Forelimb muscle (tissue), 1 donor: ENCODE data around the gene INPP5F. TPM values are rescaled to one million over a fixed set of nuclear protein-coding genes. Genes with fewer than 3 reads are reported as not detected.

ENCODE experiments used
- DNase-seq: peaks from one replicate; pipeline ENCODE4 v3.0.0-alpha.2; 2013; ENCODE audit warnings: low read depth
- polyA plus RNA-seq: library from polyadenylated mRNA; unstranded; fragments of 120-200 nt; gene quantifications from one replicate; pipeline ENCODE4 v1.2.1, GENCODE V29; 2013; ENCODE audit not compliant: insufficient read length

The INPP5F gene
- polyA plus RNA-seq, 1 donor: 15.6 TPM

DNA sequence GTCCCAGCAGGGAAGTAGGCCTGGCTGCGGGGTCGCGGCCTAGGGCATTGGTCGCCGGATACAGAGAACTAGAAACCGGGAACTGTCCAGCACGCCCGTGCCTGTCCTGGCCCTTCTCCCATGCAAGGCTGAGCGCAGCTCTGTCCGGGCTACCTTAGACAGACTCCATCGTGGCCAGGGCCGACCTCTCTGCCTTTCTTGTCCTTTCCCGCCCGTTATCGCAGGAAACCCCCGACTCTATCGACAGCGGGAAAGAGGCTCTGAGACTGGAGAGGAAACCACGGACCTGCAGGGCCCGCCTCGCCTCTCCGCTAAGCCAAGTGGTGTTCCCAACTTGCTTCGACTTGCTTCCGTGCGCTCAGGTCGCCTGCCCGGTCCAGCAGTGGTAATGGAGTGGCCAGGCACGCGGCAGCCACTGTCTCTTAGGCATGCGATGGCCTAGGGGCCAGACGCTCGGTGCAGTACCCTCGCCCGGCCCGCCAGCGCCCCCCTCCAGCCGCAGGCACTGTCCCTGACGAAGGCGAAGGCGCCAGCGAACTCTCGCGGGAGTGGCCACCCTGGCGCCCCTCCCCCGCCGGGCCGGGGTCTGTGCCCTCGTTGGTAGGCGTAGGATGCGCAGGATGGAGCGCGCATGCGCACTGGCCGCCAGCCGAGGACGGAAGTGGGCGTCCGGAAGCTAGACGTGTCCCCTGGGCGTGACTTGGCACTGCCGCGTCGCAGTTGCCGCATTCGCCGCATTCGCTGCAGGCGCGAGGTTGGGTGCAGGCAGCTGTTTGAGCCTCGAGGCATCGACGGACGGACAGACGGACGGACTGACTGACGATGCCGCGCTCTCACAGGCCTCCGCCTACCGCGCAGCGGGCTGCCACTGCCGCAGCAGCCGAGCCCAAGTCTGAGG, 92.4 kb downstream of the INPP5F start:
- DNase-seq: peak; percentile 32

DNA sequence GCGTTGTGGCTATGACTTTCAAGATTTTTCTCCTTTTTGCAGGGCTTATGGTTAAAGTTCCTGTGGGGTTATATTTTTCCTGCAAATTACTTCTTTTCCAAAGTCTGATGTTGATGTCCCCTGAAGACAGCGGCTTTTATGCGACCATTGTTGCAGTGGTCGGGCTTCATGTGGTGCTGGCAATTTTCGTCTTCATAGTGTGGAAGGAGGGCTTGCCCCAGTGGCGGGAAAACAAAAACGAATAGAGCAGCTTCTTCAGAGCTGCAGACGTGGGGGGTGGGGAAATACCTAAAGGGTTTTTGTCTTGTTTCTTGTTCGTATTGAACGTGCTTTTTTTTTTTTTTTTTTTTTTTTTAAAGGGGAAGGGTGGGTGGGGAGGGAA, 93.0 kb downstream of the INPP5F start:
- no peak for DNase-seq

DNA sequence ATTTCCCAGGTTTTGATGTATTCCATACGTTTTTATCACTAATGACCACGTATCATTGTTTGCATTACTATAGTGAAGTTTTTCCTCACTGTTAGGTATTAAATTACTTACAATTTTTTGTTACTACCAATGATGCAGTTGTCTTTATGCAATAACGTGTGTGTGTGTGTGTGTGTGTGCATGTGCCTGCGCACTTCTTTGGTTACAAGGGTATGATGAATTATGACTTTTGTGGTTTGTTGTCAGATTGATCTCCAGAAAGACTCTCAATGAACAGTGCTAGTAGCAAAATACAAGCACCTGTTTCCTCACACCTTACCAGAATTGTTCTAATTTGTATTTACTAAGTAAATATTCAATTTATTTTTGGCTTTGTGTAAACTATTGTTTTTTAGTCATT, 95.3 kb downstream of the INPP5F start:
- DNase-seq: no peak

DNA sequence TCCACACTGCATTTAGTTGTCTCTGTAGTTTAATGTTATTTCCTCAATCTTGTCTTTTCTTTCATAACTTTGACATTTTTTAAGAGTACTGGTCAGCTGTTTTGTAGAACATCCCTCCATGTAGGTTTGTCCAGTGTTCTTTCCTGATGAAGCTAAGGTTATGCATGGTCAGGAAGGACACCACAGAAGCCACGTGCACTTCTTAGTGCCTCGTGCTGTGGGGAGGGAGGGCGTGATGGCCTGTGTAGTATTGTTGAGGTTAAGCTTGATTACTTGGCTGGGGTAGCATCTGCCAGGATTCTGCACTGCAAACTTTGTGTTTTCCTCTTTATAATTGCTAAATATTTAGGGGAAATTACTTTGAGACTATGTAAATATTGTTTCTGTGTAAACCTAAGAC, 98.4 kb downstream of the INPP5F start:
- no peak for DNase-seq

DNA sequence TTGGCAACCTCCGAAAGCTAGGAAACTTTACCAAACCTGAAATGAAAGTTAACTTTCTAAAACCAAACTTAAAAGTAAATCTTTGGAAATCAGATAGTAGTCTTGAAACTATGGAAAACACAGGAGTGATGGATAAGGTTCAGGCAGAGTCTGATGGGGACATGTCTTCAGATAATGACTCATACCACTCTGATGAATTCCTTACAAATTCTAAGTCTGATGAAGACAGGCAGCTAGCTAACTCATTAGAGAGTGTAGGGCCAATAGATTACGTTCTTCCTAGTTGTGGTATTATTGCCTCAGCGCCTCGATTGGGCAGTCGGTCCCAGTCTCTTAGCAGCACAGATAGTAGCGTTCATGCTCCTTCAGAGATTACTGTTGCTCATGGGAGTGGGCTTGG, 100.9 kb downstream of the INPP5F start:
- DNase-seq: no peak

DNA sequence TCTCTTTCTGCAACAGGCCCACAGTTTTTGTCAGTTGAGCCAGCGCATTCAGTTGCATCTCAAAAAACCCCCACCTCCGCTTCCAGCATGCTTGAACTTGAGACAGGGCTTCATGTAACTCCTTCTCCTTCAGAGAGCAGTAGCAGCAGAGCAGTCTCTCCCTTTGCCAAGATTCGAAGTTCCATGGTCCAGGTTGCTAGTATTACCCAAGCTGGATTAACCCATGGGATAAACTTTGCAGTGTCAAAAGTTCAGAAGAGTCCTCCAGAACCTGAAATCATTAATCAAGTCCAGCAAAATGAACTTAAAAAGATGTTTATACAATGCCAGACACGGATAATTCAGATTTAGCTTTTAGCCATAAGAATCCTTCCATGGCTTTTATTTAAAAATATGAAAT, 101.6 kb downstream of the INPP5F start:
- DNase-seq: no peak

DNA sequence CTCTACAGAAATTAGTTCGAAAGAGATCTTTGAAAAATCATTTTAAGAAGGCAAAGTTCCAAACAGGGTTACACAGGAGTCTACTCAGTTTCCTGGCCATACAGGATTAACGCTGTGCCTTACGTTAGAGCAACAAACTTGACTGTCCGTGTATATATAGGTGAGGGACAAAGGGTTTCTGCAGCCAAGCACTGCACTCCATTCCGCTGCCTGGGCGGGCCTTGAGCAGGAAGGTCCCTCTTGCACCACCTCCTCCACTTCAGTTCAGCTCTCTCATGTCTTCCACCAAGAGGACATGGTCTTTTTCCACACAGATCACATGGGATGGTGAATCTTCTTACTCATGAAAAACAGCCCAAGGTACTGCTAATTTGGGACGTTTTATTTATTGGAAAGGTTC, 103.6 kb downstream of the INPP5F start:
- no peak for DNase-seq

DNA sequence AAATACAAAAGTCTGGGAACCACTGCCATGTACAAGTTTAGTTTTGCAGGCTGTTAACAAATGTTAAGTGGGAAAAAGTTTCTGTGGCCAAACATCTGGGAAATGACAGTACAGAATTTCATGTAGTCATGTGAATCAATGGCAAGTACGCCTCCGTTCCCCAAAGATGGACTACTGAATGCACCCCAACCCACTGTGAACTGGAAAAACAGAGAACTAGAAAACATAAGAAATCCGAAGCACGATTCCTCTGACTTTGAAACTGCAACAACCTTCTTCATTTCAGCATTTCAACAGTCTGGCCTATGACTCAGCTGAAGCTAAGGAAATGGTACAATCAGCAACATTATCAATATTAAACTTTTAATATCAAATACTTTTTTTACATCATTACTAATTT, 105.0 kb downstream of the INPP5F start:
- DNase-seq: no peak

DNA sequence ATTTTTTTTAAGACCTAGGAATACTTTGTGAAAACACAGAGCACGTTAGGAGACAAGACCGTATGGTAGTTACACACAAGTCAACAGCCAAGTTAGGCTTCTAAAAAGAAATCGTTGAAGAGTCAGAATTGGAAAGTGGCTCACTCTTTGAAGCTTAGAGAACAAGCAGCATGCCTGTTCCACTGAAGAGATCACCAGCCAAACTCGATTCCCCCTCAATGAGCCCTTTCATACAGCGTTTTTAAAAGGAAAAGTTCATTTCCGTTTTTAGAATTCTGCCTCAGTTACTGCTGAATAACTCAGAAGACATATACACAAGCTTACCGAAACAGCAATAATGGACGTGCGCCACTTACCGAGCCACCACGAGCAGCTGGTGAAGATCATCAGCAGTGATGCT, 105.8 kb downstream of the INPP5F start:
- no peak for DNase-seq

DNA sequence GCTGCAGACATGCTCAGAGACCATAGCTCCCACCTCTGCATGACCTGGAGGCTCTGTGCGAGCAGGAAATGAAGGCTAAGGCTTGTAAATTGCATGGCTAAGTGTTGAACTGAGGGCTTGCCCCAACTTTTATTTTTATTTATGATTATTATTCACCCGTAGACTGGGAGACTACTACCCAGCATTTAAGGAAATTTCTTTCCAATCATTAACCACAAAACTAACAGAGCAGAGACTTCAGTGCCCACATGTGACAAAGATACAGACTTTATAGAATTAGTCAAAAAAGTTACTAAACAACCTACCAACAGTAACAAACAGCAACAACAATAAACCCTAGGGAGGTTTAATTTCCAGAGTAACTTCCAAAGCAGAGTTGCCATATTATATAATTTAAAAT, 107.1 kb downstream of the INPP5F start:
- DNase-seq: no peak

DNA sequence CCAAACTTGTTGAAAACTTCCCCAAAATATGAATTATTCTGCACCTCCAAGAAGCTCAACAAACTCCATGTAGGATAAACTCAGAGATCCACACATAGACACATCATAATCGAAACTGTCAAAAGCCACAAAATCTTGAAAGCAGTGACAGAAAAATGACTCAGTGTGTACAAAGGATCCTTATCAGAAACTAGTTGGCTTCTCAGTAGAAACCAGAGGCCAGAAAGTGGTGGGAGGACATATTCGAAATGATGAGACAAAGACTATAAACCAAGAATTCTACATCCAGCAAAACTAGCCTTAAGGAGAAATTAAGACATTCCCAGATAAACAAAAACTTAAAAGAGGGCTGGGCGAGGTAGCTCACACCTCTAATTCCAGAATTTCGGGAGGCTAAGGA, 108.3 kb downstream of the INPP5F start:
- no peak for DNase-seq

DNA sequence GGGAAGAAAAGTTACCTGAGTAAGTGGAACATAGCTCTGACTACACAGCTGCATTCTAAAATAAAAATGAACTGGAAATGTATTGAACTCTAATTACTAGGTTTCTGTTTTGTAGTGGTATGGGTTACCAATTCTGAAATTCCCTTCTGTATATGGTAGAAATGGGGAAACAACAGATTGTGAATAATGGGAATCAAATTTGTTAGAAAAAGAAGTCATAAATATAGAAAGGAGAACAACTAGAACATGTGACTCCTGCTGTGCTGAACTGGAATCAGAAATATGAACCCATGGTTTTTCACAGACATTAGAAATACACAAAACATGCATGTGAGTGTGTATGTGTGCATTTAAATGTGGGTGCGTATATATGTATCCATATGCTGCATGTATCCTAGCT, 119.8 kb downstream of the INPP5F start:
- DNase-seq: no peak

DNA sequence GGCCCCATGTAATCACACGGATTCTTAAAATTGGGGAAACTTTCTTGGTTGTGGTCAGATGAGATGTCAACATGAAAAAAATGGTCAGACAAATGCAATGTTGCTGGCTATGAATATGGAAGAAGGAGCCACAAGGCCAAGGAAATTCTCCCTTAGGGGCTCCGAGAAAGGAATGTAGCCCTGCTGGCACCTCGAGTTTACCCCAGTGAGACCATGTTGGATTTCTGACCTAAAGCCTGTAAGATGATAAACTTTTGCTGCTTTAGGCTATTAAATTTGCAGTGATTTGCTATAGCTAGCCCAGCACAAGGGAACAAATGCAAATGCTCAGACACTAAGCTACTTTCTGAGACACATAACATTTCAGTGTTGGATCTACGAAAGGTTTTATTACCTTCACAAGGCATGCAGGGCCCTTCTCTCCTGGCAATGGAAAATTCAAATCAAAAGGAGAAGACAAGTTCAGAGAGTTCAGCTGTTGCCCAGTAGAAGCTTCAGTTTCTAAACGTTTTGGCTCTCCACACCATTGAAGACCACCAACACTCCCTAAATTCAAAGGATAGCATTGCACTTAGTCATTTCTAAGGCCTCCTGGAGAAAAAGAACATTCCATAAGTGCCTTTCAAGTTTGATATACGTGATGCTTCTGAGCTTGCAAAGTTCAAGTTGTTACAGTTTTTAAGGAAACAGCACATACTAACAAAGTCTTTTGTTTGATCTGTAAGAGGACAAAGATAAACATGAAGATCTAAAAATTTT, 123.4 kb downstream of the INPP5F start:
- DNase-seq: no peak

DNA sequence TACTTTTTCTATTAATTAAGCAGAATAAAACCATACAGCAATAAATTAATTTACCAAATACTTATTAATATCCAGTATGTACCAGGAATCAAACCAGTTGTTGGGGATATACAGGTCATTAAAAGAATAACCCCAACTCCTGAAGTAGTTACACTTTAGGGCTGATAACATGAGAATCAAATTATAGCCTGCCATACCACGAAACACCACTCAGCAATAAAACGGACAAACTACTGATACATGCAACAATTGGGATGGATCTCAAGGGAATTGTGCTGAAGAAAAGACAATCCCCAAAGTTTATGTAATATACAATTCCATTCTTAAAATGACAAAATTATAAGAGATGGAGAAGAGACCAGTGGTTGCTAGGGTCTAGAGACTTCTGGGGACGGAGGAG, 124.1 kb downstream of the INPP5F start:
- DNase-seq: no peak

DNA sequence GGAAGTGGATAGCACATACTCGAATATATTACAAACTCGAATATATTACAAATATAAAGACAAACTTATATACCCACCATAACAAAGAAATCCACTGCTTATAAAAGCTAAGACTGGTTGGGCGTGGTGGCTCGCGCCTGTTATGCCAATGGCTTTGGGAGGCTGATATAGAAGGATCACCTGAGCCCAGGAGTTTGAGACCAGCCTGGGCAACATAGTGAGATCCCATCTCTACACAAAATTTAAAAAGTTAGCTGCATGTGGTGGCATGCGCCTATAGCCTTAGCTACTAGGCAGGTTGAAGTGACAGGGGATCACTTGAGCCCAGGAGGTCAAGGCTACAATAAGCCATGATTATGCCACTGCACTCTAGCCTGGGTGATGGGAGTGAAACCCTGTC, 126.4 kb downstream of the INPP5F start:
- no peak for DNase-seq

DNA sequence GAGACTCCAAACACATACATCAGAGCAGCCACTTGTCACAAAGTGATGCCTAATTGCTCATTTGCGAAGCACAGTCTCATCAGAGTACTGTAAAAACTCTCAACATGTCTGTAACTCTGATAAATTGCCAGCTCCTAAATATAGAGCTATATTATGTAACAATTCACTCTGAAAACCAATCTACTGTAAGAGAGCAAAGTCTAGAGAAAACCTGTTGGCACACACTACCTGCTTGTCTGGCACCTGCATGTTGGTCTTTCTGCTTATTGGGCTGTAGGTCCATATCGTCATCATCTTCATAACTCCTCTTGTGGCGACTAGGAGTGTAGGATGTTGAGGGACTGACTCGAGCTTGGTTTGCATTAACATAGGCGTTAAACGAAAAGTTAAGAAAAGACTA, 127.0 kb downstream of the INPP5F start:
- no peak for DNase-seq

DNA sequence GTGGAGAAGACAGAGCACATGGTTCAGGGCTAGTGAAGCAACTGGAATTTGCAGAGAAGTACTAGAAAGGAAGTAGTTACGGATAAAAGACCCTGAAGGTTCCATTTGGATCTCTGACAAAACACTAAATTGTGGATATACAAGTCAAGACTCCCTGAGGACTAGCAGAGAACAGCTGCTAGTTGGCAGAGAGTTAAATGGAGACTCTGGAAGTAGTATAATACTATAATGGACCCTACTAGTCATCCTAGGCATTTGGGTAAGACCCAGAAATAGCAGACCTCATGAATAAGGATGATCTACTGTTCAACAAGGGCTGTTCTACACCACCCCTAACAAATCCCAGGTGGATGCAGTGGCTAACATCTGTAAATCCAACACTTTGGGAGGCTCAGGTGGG, 127.7 kb downstream of the INPP5F start:
- DNase-seq: no peak

DNA sequence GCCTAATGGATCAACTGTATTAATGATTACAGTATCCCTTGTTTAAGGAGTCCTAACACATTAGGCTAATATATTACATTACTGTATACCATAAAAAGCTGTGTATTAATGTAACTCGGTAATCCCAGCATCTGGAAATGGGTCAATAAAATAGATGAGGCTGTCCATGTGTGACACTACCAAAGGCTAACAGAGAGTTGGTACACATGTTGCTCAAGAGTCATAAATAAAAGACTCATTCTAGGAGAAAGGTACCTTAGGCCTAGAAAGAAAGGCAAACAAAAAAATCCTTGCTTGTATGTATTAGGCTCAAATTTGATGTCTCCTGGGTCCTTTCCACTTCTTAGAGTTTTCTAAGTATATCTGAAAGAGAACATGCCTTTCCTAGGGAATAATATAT, 132.2 kb downstream of the INPP5F start:
- no peak for DNase-seq

DNA sequence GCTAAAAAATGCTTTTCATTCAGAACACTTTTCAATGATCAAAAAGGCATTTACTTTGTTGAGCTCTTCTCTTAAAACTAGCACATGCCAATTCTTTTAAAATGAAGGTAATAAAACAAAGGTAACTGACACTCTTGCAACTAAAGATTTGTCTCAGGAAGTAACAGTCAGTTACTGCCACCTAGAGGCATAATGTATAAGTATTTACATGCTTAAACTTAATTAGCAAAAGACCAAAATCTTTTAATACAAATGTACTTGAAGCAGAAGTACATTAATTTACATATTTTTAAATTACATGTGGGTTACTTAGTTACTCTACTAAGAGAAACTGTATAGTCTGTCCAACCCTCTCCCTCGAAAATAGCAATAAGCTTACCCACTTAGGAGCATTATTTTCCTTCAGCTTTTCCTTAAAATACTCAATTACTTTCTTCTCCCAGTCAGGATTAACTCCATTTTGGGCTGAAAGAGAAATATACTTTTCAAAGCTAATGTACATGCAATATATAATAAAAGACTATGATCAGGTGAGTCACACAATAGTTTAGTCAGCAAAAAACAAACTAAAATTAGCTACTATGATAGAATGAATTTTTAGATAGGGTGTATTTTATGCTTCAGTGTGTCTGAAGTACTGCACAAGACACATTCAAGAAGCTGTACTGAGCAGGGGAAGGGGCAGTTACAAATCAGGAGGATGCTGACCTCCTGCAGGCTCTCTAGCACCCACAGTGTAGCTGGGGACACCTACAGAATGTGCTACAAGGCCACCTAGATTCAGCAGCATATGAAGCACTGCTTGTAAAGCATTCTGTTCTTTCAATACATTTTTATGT, 133.8 kb downstream of the INPP5F start:
- DNase-seq: no peak

DNA sequence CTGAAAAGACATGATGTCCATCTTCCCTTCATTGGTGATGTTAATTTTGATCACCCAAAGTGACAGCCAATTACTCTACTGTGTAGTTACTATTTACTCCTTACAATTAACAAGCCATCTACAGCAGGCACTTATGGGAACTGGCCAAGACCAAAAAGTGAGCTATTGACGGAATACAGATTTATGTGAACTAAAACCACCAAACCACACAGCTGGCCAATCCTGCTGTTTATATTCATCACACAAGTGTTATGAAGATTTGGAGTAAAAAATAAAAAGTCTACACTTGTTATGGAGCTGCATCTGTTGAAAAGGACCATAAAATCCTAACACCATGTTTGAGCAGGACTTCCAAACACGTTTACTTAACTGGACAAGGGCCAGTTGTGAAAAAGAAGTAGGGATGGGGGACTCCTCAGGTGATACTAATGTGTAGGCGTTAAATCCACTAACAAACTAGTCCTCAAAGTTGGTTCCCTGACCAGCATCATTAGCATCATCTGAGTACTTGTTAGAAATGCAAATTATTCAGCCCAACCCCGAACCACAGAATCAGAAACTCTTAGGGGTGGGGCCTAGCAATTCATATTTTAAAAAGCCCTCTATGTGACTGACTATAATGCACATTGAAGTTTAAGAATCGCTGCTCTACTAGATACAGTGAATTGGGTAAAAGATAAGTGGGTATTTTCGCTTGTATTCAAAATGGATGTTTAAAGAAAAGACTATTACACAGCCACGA, 135.2 kb downstream of the INPP5F start:
- no peak for DNase-seq

DNA sequence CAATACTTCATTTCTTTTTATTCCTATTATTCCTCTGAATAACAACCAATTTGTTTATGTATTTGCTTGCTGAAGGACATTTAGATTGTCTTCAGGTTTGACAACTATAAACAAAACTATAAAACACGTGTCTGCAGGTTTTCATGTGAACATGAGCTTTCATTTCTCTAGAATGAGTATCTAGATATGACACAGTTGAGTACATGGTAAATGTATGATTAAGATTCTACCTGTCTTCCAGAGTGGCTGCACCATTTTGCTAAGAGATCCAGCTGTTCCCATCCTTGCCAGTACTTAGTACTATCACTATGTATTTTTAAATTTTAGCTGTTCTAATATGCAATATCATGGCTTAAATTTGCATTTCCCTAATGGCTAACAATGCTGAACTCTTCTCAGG, 136.7 kb downstream of the INPP5F start:
- DNase-seq: no peak
